LoVo (cell line): Measurements from ENCODE around the gene ALB.
A peak's percentile ranks its signal among the peaks of the same experiment; 100 is the strongest.

ENCODE experiments used
- DNase-seq: peaks from one replicate; pipeline ENCODE4 v3.0.0-alpha.2; 2016; ENCODE audit warnings: low spot score

ALB gene

DNA sequence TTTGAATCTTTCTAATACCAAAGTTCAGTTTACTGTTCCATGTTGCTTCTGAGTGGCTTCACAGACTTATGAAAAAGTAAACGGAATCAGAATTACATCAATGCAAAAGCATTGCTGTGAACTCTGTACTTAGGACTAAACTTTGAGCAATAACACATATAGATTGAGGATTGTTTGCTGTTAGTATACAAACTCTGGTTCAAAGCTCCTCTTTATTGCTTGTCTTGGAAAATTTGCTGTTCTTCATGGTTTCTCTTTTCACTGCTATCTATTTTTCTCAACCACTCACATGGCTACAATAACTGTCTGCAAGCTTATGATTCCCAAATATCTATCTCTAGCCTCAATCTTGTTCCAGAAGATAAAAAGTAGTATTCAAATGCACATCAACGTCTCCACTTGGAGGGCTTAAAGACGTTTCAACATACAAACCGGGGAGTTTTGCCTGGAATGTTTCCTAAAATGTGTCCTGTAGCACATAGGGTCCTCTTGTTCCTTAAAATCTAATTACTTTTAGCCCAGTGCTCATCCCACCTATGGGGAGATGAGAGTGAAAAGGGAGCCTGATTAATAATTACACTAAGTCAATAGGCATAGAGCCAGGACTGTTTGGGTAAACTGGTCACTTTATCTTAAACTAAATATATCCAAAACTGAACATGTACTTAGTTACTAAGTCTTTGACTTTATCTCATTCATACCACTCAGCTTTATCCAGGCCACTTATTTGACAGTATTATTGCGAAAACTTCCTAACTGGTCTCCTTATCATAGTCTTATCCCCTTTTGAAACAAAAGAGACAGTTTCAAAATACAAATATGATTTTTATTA, 28.3 kb downstream of the ALB start:
- DNase-seq = no peak

DNA sequence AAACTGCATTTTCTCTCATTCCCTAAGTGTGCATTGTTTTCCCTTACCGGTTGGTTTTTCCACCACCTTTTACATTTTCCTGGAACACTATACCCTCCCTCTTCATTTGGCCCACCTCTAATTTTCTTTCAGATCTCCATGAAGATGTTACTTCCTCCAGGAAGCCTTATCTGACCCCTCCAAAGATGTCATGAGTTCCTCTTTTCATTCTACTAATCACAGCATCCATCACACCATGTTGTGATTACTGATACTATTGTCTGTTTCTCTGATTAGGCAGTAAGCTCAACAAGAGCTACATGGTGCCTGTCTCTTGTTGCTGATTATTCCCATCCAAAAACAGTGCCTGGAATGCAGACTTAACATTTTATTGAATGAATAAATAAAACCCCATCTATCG, 29.1 kb downstream of the ALB start:
- no peak for DNase-seq

DNA sequence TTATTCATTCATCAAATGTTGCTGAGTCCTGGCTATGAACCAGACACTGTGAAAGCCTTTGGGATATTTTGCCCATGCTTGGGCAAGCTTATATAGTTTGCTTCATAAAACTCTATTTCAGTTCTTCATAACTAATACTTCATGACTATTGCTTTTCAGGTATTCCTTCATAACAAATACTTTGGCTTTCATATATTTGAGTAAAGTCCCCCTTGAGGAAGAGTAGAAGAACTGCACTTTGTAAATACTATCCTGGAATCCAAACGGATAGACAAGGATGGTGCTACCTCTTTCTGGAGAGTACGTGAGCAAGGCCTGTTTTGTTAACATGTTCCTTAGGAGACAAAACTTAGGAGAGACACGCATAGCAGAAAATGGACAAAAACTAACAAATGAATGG, 30.2 kb downstream of the ALB start:
- peak; percentile 37 for DNase-seq

DNA sequence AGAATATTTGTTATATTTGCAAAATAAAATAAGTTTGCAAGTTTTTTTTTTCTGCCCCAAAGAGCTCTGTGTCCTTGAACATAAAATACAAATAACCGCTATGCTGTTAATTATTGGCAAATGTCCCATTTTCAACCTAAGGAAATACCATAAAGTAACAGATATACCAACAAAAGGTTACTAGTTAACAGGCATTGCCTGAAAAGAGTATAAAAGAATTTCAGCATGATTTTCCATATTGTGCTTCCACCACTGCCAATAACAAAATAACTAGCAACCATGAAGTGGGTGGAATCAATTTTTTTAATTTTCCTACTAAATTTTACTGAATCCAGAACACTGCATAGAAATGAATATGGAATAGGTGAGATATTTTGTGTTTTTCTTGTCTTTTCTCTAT, 31.9 kb downstream of the ALB start, which contains the start of gene AFP:
Gene AFP, plus strand, starts transcription at position 238 of the 400 bp plus-strand sequence. Its CDS starts 42 bp downstream, at position 280.
- no peak for DNase-seq

DNA sequence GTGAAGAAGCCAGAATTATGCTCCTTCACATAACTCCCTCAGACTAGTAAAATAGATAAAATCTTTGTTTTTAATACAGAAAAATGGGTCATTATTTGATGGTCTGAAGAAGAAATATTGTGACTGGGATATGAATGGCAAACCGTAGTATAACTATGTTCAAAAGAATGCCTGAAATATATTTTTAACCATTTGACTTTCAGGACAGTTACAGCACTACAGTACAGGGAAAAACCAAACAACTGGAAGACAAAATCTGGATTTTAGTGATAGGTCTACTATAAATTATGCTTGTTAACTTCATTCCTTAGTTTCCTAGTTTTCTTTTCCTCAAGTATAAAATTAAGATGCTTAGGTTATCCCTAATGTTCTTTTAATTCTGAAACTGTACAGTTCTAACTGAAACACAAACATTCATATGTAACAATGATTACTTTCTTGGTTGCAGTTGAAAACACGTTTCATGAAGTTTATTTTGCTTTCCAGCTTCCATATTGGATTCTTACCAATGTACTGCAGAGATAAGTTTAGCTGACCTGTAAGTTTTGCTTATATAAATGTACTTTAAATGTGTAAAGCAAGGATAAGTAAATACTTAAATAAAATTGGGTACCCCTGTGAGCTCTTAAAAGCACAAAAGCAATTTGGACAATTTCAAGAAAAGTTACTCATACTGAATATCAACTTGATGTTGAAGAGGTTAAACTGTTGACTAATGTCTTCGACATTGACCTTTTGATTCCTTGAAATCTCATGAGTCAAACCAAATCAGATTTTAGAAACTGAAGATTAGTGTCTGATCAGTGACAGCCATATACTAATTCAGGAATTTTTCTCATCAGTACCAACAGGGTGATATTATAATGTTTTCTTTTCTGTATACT, 32.8 kb downstream of the ALB start:
- DNase-seq = no peak

DNA sequence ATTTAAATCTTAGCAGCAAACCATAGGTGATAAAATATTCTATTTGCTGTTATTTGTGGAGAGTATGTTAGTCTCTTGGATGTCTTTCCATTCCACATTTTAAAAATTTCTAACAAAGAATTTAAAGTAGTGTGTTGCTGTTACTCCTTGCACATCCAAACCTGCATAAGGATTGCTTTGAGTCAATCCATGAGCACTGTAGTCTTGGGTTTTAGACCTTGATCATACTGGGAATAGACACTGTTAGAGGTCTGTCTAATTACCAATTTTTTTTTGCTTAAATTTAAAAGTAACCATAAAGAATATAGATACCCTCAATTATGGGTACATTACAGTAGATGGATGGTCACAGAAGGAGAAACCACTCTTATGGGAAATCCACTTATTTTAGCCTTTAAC, 33.5 kb downstream of the ALB start:
- no peak for DNase-seq

DNA sequence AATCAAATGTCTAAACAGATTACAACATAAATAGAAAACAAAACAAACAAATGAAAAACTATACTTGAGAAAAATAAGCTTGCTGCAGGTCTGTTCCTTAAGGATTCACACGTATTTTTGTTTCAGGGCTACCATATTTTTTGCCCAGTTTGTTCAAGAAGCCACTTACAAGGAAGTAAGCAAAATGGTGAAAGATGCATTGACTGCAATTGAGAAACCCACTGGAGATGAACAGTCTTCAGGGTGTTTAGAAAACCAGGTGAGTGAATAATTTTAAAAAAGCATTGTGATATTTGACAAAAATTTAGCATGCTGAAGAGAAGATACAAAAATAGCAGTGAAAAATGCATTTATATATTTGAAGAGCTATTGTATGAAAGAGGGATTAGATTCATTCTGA, 34.0 kb downstream of the ALB start:
- DNase-seq = no peak

DNA sequence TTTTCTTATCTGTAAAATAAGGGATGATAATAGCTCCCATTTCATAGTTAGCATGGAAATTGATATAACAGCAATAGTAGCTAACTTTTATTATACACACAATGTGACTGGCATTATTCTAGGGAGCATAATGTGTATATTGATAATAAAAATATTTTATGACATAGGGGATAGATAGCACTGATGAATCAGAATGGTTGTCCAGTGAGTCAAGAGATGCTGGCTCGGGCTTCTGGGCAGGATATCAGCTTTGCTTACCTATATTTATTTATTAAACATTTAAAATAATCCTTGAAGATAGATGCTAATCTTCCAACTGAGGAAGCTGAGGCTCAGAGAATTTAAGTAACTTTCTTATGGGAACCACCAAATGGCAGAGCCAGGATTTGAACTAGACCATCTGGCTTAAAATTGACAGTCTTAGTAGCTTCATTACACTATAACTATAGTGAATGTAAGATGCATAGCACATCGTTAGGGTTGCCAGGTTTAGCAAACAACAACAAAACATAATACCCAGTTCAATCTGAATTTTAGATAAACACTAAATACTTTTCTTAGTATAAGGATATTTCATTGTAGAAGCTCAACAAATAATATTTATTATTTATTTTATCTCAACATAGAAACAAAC, 34.6 kb downstream of the ALB start:
- no peak for DNase-seq

DNA sequence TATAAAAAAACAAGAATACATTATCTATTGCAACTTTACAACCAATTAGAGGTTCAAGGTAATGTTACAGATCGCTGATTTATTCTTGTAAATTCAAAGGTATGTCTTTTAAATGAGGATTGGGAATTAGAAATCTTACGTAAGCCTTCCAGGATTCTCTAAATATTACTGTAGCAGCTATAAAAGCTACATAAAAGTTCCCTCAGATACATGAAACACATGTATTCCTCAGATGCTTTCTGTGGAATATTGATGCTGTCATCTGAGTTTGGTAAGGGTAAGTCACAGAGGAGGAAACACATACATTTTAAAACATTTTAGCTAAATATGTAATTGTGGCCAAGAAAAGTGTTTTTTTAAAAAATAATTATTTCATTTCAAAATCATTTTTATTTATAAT, 35.4 kb downstream of the ALB start:
- no peak for DNase-seq

DNA sequence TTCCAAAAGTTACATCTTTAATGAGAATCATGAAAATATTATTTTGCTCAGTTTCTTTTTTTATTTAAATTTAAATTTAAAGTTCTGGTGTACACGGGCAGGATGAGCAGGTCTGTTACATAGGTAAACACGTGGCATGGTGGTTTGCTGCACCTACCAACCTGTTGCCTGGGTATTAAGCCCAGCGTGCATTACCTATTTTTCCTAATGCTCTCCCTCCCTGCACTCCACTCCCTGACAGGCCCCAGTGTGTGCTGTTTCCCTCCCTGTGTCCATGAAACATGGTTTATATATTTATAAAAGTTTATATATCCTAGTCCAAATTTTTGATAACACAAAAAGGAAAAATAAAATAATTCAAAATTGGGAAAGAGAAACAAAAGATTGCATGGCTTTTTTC, 35.9 kb downstream of the ALB start:
- DNase-seq = no peak

DNA sequence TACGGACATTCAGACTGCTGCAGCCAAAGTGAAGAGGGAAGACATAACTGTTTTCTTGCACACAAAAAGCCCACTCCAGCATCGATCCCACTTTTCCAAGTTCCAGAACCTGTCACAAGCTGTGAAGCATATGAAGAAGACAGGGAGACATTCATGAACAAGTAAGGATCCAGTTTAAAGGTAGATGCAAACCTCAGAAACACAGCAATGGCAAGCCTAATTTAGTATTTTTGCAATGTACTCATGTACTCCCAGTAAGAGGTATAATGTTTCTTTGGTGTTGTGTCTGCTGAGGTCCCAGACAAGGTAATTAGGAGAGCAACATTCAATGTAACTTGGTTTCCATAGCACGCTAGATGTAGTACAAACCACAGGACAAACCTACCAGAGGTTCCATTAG, 36.6 kb downstream of the ALB start:
- DNase-seq = no peak

DNA sequence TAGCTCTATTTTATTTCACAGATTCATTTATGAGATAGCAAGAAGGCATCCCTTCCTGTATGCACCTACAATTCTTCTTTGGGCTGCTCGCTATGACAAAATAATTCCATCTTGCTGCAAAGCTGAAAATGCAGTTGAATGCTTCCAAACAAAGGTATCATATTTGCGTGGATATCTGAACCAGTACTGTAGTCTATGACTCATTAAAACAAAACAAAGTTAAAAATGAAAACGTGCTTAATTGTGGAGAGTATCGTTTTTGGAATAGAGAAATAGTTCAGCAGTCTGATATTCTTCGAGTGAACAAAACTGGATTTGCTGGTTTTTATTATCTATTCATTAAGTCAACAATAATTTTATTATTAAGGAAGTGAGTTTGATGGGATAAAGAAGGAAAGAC, 38.2 kb downstream of the ALB start:
- DNase-seq = no peak

DNA sequence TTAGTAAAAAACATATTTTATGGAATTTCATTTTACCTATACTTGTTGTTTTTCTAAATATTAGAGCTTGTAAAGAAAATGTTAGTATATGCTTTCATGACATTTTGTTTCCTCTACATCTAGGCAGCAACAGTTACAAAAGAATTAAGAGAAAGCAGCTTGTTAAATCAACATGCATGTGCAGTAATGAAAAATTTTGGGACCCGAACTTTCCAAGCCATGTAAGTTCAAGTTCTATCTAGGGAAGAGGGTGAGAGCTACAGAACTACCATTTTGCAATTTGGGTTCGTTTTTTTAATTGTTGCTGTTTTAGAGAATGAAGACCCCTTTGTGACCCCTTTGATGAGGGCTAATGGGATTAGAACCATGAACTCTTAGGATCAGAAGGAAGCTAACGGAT, 39.1 kb downstream of the ALB start:
- DNase-seq = no peak

DNA sequence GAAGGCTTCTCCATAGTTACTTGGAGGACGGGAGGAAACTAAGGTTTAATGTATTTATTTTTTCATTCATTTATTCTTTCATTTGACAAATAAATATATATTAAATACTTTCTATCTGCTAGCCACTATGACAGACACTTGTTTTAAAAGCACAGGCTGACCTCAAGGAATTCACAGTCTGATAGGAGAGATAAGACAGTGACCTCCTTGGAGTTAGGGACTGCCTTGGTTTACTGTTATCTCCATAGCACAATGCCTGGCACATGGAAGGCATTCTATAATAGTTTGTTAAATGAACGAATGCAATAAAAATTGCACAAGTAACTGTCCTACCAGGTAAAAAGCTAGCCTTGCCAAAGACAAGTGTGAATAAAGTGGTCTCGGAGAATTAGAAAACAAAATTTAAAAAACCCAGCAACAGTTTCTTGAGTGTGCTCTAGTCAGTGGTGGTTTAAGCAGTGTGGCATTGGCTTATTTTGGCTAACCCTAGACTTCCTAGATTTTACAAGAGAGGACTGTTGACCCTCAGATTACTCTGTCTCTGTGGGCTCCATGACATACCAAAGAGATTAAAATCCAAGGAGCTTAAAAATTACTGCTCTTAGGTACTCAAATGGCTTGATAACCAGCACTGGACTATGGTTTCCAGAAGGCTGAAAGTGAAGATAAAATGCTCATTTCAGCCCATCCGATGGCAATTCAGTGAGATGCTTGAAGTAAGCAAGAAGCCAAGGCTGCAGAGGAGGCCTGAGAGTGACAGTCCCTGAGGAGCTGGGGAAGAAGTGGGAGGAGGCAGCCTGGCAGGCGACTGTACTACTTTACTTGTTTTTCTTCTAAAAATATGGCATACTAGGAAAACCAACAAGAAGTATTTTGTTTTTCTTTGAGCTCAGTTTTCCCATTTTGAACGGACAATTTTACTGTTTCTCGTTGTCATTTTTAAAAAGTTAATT, 41.6 kb downstream of the ALB start:
- no peak for DNase-seq

DNA sequence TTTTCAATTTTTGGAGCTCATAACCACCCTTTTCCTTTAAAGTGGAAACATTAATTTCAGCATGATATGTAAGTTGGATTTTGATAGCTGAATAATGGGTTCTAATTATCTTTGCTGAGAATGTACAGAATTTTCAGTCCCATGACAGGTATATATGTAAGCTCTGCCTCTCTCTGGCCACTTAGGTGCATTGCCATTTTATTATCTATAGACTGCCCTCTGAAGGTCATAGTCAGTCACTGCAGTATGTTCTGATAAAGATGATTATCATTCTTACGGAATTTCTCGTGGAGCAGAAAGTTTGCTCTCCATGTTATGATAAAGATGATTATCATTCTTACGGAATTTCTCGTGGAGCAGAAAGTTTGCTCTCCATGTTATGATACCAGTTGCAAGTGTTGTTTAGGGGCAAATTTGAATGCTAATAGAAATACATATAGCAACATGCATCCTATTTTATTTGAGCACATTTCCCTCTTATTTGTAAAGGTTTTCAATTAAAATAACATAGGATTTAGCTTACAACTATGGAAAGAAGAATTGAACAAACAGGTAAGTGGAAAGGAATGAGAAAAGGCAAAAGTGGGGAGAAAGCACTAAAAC, 42.4 kb downstream of the ALB start:
- peak; percentile 76 for DNase-seq

DNA sequence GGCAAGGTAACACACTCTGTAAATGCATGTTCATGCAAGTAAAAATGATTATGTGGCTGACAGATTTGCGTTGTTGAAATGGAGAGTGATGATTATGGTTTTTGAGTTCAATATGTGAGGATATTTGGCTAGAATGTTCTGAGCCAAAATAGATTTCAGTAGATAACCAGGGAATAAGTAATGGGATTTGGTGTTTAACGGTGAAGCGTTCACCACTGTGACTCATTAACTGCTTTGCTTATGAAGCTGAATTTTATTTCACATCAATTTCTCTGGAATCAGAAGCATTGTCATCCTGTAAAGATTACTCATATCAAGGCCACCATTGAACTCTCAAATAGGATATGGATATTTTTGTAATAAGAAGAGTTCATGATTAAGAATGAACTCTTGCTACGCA, 43.6 kb downstream of the ALB start:
- DNase-seq = no peak

DNA sequence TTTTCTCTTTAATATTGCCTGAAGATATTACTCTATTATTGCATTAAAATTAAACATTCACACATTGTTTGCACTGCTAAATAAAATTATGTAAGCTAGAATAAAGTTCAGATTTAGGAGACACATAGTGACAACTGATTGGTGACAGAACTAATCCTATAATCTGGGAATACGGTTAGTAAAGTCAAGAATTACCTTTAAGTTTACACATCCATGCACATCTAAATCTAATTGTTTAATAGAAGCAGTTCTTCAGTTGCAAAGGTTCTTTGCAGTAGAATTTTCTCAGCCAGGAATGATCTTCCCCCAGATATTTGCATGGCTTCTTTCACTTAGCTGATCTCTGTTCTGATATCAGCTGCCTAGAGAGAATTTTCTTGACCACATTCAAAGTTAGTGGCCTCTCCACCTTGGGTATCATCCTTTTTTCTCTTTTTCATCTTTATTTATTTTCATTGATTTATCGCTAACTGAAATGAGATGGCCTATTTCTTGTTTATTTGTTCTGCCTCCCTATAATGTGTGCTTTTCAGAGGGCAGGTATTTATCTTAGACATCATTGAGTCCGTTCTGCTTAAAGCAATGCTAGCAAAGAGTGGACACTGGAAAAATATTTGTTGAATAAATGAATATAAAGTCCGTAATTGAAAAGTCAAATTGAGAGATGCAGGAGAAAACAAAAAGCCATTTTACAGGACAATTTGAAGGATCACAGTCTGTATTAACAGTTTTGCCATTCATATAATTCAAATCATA, 44.5 kb downstream of the ALB start:
- DNase-seq = no peak

DNA sequence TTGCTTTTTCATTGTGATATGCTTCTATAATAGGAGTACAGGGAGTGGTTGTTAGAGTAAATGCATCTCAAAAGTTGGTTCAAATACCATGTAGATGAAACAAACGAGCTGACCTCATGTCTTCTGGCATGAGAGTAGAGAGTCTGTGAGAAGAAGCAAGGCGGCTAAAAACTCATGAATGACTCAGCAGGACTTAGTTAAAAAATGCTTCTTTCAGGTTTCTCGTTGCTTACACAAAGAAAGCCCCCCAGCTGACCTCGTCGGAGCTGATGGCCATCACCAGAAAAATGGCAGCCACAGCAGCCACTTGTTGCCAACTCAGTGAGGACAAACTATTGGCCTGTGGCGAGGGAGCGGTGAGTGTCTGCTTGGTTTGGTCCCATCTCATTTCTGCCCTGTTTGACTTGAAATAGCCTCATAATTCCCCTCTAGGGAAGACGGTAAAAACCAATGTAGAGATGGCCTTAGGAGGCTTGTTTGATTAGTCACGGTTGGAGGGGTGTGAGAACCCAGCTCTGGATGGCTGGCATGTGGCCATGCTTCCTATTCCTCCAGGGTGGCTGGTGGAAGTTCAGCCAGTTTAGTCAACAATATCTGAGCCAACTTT, 46.4 kb downstream of the ALB start:
- no peak for DNase-seq

DNA sequence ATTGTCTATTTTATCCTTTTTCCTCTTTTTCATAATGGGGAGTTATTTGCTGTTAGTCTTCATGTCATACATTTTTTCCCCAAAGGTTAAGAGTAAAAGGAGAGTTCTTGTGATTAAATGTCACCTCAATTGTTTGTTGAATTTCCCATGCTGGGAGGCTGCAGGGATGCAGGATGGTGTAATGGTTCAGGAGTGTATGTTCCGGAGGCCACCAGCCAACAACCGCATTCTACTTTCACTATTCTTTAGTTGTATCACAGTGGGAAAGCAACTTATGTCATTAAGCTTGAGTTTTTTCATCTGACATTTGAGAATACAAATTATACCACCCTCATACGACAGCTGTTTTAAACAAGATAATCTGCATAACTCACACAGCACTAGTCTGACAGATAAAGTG, 47.3 kb downstream of the ALB start:
- DNase-seq = no peak
